D721Med (cell line): Measurements from ENCODE around the gene JUNB.
"Not testable (repeated sequence)": the region's sequence is repeated elsewhere in the genome, so short reads cannot be mapped to it uniquely, and the experiment has no call there.

Experiments
- DNase-seq: peaks from one replicate; pipeline ENCODE4 v3.0.0; 2011; ENCODE audit warnings: low spot score; ENCODE audit not compliant: insufficient read length
- FAIRE-seq: peaks from 2 replicates; lab custom pipeline; 2011; peaks lifted over from hg19 to GRCh38; lab: Jason Lieb, UNC
- TF ChIP-seq, protein P1 (sequence below): IDR thresholded peaks from 2 replicates; pipeline ENCODE4 v1.5.1; 2012; ENCODE audit warnings: mild to moderate bottlenecking, control low read depth; ENCODE audit not compliant: insufficient read depth; ENCODE audit errors: missing control alignments

Gene JUNB

GRCh38 chr19:12800923-12801465 lies 9.7 kb downstream of the JUNB start:
- DNase-seq (no peak), FAIRE-seq (no peak)
- TF ChIP-seq, protein P1, sequence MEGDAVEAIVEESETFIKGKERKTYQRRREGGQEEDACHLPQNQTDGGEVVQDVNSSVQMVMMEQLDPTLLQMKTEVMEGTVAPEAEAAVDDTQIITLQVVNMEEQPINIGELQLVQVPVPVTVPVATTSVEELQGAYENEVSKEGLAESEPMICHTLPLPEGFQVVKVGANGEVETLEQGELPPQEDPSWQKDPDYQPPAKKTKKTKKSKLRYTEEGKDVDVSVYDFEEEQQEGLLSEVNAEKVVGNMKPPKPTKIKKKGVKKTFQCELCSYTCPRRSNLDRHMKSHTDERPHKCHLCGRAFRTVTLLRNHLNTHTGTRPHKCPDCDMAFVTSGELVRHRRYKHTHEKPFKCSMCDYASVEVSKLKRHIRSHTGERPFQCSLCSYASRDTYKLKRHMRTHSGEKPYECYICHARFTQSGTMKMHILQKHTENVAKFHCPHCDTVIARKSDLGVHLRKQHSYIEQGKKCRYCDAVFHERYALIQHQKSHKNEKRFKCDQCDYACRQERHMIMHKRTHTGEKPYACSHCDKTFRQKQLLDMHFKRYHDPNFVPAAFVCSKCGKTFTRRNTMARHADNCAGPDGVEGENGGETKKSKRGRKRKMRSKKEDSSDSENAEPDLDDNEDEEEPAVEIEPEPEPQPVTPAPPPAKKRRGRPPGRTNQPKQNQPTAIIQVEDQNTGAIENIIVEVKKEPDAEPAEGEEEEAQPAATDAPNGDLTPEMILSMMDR = no peak

DNA sequence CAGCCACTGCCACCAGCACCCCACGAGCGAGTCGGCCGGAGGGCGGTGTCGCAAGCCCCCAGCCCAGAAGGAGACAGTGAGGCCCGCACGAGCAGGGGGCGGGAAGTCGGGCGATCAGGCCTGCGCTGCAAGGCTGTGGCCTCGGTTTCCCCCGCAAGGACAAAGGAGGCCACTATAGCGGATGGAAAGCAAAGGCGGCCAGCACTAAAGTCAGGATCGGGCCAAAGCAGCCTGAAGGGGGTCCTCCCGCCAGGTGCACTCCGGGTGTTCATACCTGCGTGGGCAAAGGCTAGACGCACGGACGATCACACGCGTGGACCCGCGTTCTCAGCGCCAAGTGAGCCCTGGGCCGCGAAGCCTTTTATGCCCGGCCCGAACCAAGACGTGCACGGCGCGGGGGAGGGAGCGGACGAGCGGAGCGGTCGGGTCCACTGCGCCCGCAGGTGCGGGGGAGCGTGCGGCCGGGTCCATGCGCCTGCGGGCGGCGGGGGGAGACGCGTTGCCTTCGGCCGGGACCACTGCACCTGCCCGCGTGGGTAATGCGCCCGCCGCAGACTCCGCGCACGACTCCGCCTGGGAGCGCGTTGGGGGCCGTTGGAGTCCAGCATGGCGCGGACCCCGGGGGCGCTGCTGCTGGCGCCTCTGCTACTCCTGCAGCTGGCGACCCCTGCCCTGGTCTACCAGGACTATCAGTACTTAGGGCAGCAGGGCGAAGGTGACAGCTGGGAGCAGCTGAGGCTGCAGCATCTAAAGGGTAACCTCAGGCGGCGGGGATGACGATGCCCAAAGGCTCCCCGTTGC lies 10.4 kb downstream of the JUNB start, which contains the start of the genes PRDX2 and THSD8:
Gene PRDX2, minus strand, starts transcription at position 335 of the 801 bp plus-strand sequence. CDS start 539 bp downstream, outside the sequence.
Gene THSD8, plus strand, starts transcription at position 604 of the 801 bp plus-strand sequence. Its CDS starts 3 bp downstream, at position 607.
- DNase-seq = peak; percentile 88
- FAIRE-seq = no peak
- TF ChIP-seq, protein P1 = no peak

- DNase-seq = no peak
- TF ChIP-seq, protein P1 = no peak
- FAIRE-seq = no peak
Measured at GRCh38 chr19:12802267-12803106, 11.2 kb downstream of the JUNB start.

DNA sequence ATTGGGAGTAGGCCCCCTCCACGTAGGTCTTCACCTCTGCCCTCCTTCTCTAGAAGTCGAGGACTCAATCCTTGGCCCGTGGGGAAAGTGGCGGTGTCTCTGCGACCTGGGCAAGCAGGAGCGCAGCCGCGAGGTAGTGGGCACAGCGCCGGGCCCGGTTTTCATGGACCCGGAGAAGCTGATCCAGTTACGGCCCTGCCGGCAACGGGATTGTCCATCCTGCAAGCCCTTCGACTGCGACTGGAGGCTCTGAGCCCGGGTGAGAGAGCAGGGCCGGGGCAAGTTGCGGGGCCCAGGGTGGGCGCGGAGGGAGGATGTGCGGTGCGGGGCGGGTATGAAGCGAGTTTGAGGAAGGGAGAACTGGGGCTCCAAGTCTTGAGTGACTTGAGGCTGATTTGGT lies 12.8 kb downstream of the JUNB start:
- no peak for DNase-seq
- TF ChIP-seq, protein P1 = no peak
- FAIRE-seq = no peak

DNA sequence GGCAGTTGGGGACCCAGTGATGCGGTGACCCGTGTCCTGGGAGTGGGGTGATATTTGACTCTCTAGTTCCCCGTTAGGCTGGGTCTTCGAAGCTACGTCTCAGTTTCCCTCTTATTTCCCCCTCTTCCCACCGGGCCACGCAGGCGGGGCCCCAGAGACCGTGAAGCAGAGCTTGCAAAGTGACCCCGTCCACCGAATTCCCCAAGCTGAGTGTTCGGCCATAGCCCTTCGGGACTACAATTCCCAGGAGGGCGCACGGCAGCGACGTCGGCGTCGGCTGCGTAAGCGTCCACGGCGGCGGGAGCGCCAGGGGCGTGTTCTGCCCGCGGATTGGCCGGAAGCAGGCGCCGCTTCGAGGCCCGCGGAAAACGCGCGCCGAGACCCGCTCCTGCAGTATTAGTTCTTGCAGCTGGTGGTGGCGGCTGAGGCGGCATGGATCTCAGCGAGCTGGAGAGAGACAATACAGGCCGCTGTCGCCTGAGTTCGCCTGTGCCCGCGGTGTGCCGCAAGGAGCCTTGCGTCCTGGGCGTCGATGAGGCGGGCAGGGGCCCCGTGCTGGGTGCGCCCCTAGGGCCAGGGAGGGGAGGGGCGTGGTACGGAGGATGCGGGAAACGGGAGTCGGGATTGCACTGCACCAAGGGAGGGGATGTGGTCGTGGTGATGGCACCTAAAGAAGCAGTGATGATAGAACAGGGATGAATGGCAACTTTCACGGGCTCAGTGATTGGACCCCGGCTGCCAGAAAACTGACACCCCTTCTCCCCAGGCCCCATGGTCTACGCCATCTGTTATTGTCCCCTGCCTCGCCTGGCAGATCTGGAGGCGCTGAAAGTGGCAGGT lies 15.2 kb downstream of the JUNB start, which contains the start of gene RNASEH2A:
Gene RNASEH2A, plus strand, starts transcription at position 343 of the 840 bp plus-strand sequence. Its CDS starts 90 bp downstream, at position 433.
- FAIRE-seq = no peak
- peak; percentile 96 for DNase-seq
- TF ChIP-seq, protein P1 = no peak

GRCh38 chr19:12815088-12815487 lies 23.8 kb downstream of the JUNB start:
- FAIRE-seq = no peak
- no peak for DNase-seq

DNA sequence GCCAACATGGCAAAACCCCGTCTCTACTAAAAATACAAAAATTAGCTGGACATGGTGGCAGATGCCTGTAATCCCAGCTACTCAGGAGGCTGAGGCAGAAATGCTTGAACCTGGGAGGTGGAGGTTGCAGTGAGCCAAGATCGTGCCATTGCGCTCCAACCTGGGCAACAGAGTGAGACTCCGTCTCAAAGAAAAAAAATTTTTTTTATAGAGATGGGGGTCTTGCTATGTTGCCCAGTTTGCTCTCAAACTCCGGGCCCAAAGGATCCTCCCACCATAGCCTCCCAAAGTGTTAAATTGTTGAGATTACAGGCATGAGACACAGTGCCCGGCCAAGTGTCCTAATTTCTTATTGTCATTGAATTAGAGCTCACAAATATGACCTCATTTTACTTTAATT lies 25.9 kb downstream of the JUNB start:
- not testable (repeated sequence) for FAIRE-seq, DNase-seq

More at GRCh38 chr19:12815088-12815487, 23.8 kb downstream of the JUNB start:
- TF ChIP-seq, protein P1 = no peak

GRCh38 chr19:12817810-12818209 lies 26.5 kb downstream of the JUNB start:
- FAIRE-seq, DNase-seq: not testable (repeated sequence)
